GM18858 (cell line): Measurements from ENCODE around the gene PLP1.

ENCODE experiments used
- ATAC-seq: cut with Tn5 transposase; IDR thresholded peaks from one replicate; pipeline ENCODE4 v1.9.1; 2021; ENCODE audit not compliant: unreplicated experiment

PLP1 gene

DNA sequence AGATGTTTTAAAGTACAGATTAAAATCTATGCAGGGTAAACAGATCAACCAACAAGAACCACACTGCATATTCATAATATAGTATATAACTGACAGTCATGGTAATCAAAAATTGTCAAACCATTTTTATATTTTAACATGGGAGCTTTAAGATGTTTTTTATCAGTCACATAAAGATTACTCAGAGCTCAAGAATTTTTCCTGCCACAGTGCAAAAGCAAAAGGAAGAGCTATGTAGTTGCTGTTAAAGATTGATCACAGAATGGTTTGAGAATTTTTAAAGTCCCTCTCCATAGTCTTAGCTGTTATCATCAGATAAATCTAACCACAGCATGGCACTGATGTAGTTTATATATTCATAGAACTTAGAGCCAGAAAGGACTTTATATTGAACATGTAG is 47.0 kb downstream of the PLP1 start:
- no peak for ATAC-seq

- no peak for ATAC-seq
Measured at GRCh38 chrX:103825881-103826280, 49.2 kb downstream of the PLP1 start.

GRCh38 chrX:103828529-103828928 is 51.9 kb downstream of the PLP1 start:
- no peak for ATAC-seq

DNA sequence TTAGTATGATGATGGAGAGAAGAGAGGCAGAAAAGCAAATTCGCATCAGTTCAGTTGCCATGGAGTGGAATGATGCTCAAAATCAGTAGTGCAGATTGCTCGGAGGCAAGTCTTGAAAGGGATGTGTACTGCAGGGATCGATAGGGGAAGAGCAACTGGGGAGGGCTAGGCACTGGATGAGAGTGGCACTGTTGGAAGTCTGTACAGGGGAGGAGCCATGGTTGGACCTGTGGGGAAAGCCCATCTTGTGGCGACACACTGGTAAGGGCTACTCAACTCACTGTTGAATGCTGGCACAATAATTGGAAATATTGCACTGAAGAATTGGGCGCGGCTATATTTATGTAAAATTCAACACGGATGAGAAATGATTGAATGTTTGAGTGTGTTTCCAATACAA is 54.2 kb downstream of the PLP1 start:
- no peak for ATAC-seq

DNA sequence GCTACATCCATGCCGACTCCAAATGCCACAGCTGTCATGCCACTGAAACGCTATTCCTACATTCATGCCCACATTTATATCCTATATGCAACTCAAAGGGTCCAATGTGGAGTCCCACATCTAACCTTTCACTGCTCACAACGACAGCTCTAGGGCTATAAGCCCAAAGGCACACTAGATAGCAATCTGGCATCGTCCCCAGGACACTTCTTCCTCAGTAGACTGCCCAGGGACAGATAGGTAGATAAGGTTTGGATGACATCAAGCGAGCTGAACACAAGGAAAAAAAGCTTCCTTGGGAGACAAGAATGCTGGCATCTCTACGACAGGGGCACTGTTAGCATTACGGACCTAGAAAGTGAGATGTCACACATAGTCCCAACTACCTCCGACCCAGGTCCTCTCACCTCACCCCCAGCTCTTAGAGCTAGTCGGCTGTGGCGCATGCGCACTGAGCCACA is 54.7 kb downstream of the PLP1 start:
- no peak for ATAC-seq

DNA sequence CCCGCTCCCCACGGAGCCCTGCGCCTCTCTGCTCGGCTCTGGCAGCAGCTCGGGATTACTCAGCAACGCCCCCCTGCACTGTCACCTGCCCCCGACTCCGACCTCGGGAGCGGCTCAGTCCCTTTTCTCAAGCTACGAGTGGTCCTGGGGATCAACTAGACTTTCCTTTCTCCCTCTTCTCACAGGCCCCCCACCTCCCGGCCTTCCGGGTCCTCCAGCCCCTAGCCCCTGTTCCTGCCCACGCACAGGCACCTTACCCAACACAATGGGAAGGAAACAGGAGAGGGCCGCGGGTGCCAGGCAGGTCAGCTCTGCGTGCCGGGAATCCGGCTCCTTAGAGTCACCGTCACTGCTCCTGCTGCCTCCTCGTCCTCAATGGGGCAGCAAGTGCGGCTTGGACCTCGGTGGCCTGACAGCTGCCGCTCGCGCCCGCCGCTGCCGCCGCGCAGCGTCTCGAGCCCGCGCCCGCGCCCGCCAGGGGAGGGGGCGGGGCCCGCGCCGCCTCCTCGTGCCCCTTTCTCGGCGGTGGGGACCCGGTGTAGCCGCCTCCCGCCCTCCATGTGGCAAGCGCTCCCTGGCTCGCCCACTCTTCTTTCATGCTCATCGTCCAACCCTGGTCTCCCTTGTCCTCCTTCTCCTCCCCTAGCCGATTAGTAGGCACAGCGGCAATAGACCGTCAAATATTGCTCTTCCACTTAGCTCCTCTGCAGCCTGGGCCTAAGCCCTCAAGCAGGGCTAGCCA is 55.3 kb downstream of the PLP1 start, which contains the start of gene RAB9B:
Gene RAB9B, minus strand, starts transcription at position 455 of the 742 bp plus-strand sequence. CDS start 6,473 bp downstream, outside the sequence.
- ATAC-seq, result peak; percentile 66

DNA sequence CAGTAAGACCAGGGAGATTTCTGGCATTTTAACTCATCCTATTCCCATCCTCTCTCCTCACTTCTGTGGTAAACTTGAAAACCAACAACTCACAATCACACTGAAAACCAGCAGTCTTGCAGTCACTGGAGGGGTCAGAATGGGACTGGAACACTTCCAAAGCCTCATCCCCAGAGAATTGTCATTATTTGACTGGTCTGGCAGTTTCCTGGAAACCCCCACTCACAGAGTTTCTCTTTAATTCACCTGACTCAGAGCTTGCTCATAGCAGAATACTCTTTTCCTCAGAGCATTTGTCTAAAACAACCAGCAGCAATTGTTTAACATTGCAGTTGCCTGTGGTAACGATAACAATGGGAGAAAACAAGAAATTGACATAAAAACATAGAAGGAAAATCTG is 62.8 kb downstream of the PLP1 start:
- no peak for ATAC-seq
